ENCODE results near the gene SGSM1.

The SGSM1 gene

GRCh38 chr22:24801901-24802465 lies 4.0 kb upstream of the SGSM1 start:
- in situ Hi-C loops (cut with HindIII; ENCODE audit: low pct_ligation_motif_present, low pct_unique_long_range_greater_than_20kb, low sequenced_read_pairs): no loop called here
- no peak for DNase-seq

- in situ Hi-C loops (cut with HindIII; ENCODE audit: low pct_ligation_motif_present, low pct_unique_long_range_greater_than_20kb, low sequenced_read_pairs): no loop called here
- peak; percentile 48 for DNase-seq
These were observed 2.9 kb upstream of the SGSM1 start for GRCh38 chr22:24803064-24803542.

GRCh38 chr22:24806663-24807001 lies 621 bp downstream of the SGSM1 start:
- in situ Hi-C loops (cut with HindIII; ENCODE audit: low pct_ligation_motif_present, low pct_unique_long_range_greater_than_20kb, low sequenced_read_pairs): no loop called here
- no peak for DNase-seq

GRCh38 chr22:24807284-24807950 lies 1.4 kb downstream of the SGSM1 start:
- in situ Hi-C loops (cut with HindIII; ENCODE audit: low pct_ligation_motif_present, low pct_unique_long_range_greater_than_20kb, low sequenced_read_pairs): no loop called here
- DNase-seq: no peak

- DNase-seq: no peak
- in situ Hi-C loops (cut with HindIII; ENCODE audit: low pct_ligation_motif_present, low pct_unique_long_range_greater_than_20kb, low sequenced_read_pairs): no loop called here
These were observed 3.3 kb downstream of the SGSM1 start for GRCh38 chr22:24809331-24809730.

- in situ Hi-C loops (cut with HindIII; ENCODE audit: low pct_ligation_motif_present, low pct_unique_long_range_greater_than_20kb, low sequenced_read_pairs): no loop called here
- DNase-seq: no peak
These were observed 4.2 kb downstream of the SGSM1 start for GRCh38 chr22:24810043-24810749.

- DNase-seq: no peak
- in situ Hi-C loops (cut with HindIII; ENCODE audit: low pct_ligation_motif_present, low pct_unique_long_range_greater_than_20kb, low sequenced_read_pairs): no loop called here
These were observed 7.2 kb downstream of the SGSM1 start for GRCh38 chr22:24812950-24813775.

- no peak for DNase-seq
- in situ Hi-C loops (cut with HindIII; ENCODE audit: low pct_ligation_motif_present, low pct_unique_long_range_greater_than_20kb, low sequenced_read_pairs): no loop called here
These were observed 8.1 kb downstream of the SGSM1 start for GRCh38 chr22:24813861-24814770.

GRCh38 chr22:24816806-24817205 lies 10.8 kb downstream of the SGSM1 start:
- no peak for DNase-seq
- in situ Hi-C loops (cut with HindIII; ENCODE audit: low pct_ligation_motif_present, low pct_unique_long_range_greater_than_20kb, low sequenced_read_pairs): no loop called here

- no peak for DNase-seq
- in situ Hi-C loops (cut with HindIII; ENCODE audit: low pct_ligation_motif_present, low pct_unique_long_range_greater_than_20kb, low sequenced_read_pairs): no loop called here
These were observed 13.5 kb downstream of the SGSM1 start for GRCh38 chr22:24819487-24819886.

- DNase-seq: no peak
- in situ Hi-C loops (cut with HindIII; ENCODE audit: low pct_ligation_motif_present, low pct_unique_long_range_greater_than_20kb, low sequenced_read_pairs): no loop called here
These were observed 14.0 kb downstream of the SGSM1 start for GRCh38 chr22:24819911-24820461.

GRCh38 chr22:24822471-24822870 lies 16.5 kb downstream of the SGSM1 start:
- no peak for DNase-seq
- in situ Hi-C loops (cut with HindIII; ENCODE audit: low pct_ligation_motif_present, low pct_unique_long_range_greater_than_20kb, low sequenced_read_pairs): no loop called here

- DNase-seq: no peak
- in situ Hi-C loops (cut with HindIII; ENCODE audit: low pct_ligation_motif_present, low pct_unique_long_range_greater_than_20kb, low sequenced_read_pairs): no loop called here
These were observed 17.8 kb downstream of the SGSM1 start for GRCh38 chr22:24823787-24824186.

GRCh38 chr22:24824250-24824649 lies 18.2 kb downstream of the SGSM1 start:
- no peak for DNase-seq
- in situ Hi-C loops (cut with HindIII; ENCODE audit: low pct_ligation_motif_present, low pct_unique_long_range_greater_than_20kb, low sequenced_read_pairs): no loop called here

GRCh38 chr22:24824915-24825314 lies 18.9 kb downstream of the SGSM1 start:
- in situ Hi-C loops (cut with HindIII; ENCODE audit: low pct_ligation_motif_present, low pct_unique_long_range_greater_than_20kb, low sequenced_read_pairs): no loop called here

GRCh38 chr22:24826710-24827285 lies 20.8 kb downstream of the SGSM1 start:
- in situ Hi-C loops (cut with HindIII; ENCODE audit: low pct_ligation_motif_present, low pct_unique_long_range_greater_than_20kb, low sequenced_read_pairs): no loop called here
- DNase-seq: no peak

More at GRCh38 chr22:24824915-24825314, 18.9 kb downstream of the SGSM1 start:
- DNase-seq: no peak

GRCh38 chr22:24827296-24827695 lies 21.3 kb downstream of the SGSM1 start:
- in situ Hi-C loops (cut with HindIII; ENCODE audit: low pct_ligation_motif_present, low pct_unique_long_range_greater_than_20kb, low sequenced_read_pairs): no loop called here
- DNase-seq: no peak

Measured in ACHN (cell line).